IPS-11a (cell line): ENCODE measurements around the gene TOR4A.

ENCODE experiments used
- H3K4me3 ChIP-seq: one replicate; pipeline ENCODE4 v1.5.1; 2013; ENCODE audit warnings: low read depth, low read length, control low read depth

The TOR4A gene

GRCh38 chr9:137269231-137269772, 8.2 kb upstream of the TOR4A start:
- no peak overlapping the region for H3K4me3 ChIP-seq

DNA sequence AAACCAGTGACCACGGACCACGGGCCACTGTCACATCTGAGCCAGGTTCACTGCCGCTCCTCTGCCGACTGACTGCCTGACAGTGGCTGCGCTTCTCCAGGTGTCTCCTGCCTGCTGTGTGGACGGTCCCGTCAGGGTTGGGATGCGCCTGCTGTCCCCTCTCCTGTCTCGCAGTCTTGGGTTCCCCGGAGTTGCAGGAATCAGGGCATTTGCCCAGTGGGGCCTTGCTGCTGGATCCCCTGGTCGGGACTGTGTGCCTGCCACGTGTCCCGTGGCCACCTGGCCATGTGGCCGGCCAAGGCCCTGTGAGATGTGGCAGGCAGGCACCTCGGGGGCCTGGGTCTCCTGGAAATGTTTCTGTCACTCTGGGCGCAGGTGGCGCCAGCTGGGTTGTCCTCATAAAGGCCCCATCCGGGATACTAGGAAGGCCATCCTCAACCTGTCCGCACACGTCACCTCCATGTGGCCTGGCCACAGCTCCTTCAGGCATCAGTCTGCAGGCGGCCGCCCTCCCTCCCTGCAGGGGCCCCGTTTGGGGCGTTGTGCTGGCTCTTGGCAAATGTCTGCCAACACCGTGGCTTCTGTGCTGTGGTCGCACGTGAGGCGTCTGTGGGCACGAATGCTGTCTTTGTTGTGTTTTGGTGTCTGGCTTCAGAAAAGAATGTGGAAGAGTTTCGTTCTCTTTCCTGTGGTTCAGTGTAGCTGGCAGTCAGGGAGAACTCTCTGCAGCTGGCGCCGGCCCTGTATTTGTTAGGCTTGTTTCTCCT, 6.4 kb upstream of the TOR4A start:
- no peak overlapping the region for H3K4me3 ChIP-seq

DNA sequence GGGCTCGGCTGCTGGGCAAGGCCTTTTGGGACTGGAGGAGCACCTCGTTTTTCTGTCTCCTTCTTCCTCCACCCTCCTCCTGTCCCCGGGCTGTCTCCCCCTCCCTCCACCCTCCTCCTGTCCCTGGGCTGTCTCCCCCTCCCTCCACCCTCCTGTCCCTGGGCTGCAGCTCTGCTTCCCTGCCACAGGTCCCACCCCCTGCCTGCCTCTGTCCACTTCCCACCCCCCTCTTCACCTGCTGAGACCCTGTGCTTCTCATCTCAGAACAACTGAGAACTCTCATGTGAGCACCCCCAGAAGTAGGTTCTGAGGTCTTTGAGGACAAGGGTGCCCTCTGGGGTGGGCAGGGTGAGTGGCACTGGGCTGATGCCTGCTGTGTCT, 5.8 kb upstream of the TOR4A start:
- H3K4me3 ChIP-seq, result no peak overlapping the region

- no peak overlapping the region for H3K4me3 ChIP-seq
Observed at GRCh38 chr9:137272241-137273094, 5.1 kb upstream of the TOR4A start.

- no peak overlapping the region for H3K4me3 ChIP-seq
Observed at GRCh38 chr9:137273095-137273490, 4.4 kb upstream of the TOR4A start.

- H3K4me3 ChIP-seq, result no peak overlapping the region
Observed at GRCh38 chr9:137273611-137274320, 3.8 kb upstream of the TOR4A start.

- no peak overlapping the region for H3K4me3 ChIP-seq
Observed at GRCh38 chr9:137275203-137275587, 2.3 kb upstream of the TOR4A start.

DNA sequence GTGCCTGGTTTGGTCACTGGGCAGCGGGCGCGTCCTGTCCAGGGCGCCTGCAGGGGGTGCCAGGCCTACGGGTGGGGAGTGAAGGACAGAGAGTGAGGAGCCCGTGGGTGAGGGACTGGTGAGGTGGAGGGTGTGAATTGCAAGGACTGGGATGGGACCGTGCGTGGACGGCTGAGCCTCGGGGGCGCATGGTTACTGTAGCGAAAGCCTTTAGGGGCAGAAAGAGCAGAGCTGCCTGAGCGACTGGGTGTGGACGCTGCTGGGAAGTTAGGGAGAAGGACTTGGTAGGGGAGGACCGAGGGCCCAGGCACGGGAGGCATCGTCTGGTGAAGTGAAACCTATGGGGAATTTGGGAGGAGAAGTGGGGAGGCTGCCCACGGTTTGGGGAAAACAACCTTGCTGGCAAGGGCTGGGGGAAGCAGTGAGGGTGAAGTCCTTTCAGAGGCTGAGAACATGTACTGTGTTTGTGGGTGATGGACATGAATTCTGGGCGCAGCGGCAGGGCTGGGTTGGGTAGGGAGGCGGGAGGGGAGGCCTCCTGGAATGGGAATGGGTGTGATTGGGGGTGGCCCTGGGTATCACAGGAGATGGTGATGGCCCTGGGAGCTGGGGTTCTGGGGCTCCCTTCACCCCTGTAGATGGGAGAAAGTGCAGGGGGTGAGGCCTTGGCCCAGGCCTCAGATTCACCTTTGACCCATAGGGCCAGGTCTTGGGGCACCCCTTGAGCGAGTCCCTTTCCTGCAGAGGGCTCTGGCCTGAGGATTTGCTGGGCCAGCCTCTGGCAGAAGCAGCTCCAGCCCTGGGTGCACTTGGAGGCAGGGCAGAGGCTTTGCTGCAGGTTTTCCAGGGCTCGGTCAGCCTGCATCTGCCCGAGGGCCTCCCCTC, 1.7 kb upstream of the TOR4A start:
- H3K4me3 ChIP-seq, result no peak overlapping the region

DNA sequence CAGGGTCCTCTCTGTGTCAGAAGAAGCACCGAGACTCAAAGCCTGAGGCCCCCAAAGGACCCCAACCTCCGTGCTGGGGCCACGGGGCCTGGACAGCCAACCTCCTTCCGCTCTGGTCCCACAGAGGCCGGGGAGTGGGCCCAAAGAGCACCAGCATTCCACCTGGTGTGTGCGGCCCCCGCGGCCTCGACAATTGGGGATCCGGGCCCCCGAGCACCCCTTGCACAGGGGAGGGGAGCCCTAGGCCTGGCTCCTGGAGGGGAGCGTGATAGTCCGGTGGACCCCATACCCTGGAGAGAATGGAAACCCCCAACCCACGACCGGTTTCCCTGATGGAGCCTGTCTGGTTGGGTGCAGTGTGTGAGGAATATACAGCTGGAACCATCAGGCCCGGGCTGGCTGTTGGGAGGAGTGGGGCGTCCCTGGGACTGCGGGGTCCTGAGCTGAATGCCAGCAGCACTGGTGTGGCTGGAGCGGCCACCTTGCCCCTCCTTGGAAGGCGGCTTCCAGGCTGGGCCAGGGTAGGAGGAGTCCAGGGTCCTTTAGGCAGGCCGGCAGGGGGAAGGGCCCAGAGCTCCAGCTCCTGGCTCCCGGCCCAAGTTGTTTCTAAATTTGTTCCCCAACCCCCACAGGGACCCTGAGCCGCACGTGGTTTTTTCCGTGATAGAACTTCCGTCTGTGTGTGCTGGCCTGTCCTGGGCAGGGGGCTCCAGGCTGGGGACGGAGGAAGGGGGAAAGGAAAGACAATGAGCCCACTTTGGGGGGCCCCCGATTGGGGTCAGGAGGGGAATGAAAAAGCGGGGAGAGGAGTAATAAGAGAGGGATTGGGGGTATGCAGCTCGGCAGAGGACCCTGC, 825 bp upstream of the TOR4A start:
- no peak overlapping the region for H3K4me3 ChIP-seq

- H3K4me3 ChIP-seq, result peak overlapping the region; percentile 28
Observed at GRCh38 chr9:137278061-137278701, 655 bp downstream of the TOR4A start.

GRCh38 chr9:137278721-137279711, 1.5 kb downstream of the TOR4A start:
- peak overlapping the region; percentile 20 for H3K4me3 ChIP-seq

GRCh38 chr9:137279741-137280473, 2.4 kb downstream of the TOR4A start:
- no peak overlapping the region for H3K4me3 ChIP-seq

DNA sequence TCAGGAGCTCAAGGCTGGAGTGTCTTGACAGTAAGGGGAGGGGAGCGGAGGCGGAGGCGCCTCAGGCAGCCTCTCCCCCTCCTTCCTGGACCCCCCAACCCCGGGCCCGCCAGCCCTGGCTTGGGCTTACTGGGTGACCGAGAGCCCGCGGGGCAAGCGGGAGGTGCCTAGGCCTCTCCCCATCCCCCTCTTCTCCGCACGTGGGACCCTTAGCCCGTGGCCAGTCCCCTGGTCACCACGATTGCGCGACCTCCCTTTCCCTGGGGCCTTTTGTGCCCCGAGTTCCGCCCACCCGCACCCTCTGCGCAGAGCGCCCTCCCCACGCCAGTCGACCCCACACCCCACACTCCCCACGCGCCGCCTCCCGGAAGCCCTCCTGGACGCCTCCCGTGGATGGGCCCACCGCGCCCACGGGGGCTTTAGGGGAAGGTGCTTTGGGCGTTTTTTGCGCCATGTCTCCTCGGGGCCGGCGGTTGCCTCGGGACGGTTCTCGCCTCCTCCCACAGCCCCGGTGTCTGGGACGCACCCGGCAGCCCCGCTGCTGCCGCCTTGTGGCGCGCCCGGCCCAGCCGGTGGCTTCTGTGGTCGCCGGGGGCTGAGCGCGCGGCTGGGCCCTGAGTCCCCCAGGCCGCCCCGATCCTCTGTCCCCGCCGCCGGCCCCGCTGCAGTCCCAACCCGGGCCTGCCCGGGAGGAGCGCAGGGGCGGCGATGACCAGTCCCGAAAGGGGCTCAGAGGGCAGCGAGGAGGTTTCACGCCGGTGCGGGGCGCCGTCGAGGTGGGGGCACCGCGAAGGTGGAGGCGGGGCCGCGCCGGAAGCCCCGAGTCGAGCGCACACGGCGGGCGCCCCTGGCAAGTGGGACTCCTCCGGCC, 3.2 kb downstream of the TOR4A start:
- H3K4me3 ChIP-seq, result peak overlapping the region; percentile 20

GRCh38 chr9:137281345-137282116, 4.0 kb downstream of the TOR4A start:
- peak overlapping the region; percentile 20 for H3K4me3 ChIP-seq

DNA sequence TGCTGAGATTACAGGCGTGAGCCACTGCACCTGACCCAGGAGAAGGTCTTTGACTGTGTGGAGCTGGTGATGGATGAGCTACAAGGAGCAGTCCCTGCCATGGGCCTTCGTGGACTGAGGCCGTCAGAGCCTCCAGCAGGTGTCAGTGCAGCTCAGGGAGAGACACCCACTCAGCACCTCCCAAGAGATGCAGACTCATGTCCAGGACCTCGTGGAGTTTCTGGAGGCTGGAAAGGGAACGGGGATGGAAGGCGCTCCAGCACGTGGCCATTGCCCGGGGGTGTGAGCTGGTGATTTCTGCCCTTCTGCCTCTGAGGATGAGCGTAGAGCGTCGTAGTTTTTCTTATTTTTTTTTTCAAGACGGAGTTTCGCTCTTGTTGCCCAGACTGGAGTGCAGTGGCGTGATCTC, 9.5 kb downstream of the TOR4A start:
- no peak overlapping the region for H3K4me3 ChIP-seq
